BLaER1 (cell line): ENCODE measurements around the gene GOLGA2.
"Not testable (repeated sequence)": the region's sequence is repeated elsewhere in the genome, so short reads cannot be mapped to it uniquely, and the experiment has no call there.

Experiments
- H3K27ac ChIP-seq: shearing (Covaris generic); formaldehyde crosslinking; 2 replicates; pipeline ENCODE4 v1.8.1; 2022
- H3K27me3 ChIP-seq: shearing (Covaris generic); formaldehyde crosslinking; 2 replicates; pipeline ENCODE4 v1.8.1; 2022
- H3K36me3 ChIP-seq: shearing (Covaris generic); formaldehyde crosslinking; 2 replicates; pipeline ENCODE4 v1.8.1; 2022
- H3K4me1 ChIP-seq: shearing (Covaris generic); formaldehyde crosslinking; 2 replicates; pipeline ENCODE4 v1.8.1; 2022
- H3K4me2 ChIP-seq: shearing (Covaris generic); formaldehyde crosslinking; 2 replicates; pipeline ENCODE4 v1.8.1; 2022
- H3K4me3 ChIP-seq: shearing (Covaris generic); formaldehyde crosslinking; 2 replicates; pipeline ENCODE4 v1.8.1; 2022
- H3K9ac ChIP-seq: shearing (Covaris generic); formaldehyde crosslinking; 2 replicates; pipeline ENCODE4 v1.8.1; 2022
- H3K9me3 ChIP-seq: shearing (Covaris generic); formaldehyde crosslinking; 2 replicates; pipeline ENCODE4 v1.8.1; 2022
- H4K20me1 ChIP-seq: shearing (Covaris generic); formaldehyde crosslinking; 2 replicates; pipeline ENCODE4 v1.8.1; 2022
- Cebpa-rat ChIP-seq: shearing (Covaris generic); IDR thresholded peaks from 2 replicates; pipeline ENCODE4 v1.8.1; 2022

Gene GOLGA2

GRCh38 chr9:128293091-128293490 is 17.3 kb upstream of the GOLGA2 start:
- Histone ChIP-seq H3K27ac (no peak overlapping the region), H3K4me3 (no peak overlapping the region), H3K9ac (peak overlapping the region; percentile 26; the same call in 1 of the 2 replicates), H3K27me3 (no peaks in the 10 kb centered on the region), H4K20me1 (no peaks in the 10 kb centered on the region), H3K4me2 (peak overlapping the region; percentile 51), H3K36me3 (peaks cover 10% of the 10 kb centered on the region), H3K4me1 (peaks cover 33% of the 10 kb centered on the region), H3K9me3 (no peaks in the 10 kb centered on the region)
- TF ChIP-seq Cebpa-rat: no peak

DNA sequence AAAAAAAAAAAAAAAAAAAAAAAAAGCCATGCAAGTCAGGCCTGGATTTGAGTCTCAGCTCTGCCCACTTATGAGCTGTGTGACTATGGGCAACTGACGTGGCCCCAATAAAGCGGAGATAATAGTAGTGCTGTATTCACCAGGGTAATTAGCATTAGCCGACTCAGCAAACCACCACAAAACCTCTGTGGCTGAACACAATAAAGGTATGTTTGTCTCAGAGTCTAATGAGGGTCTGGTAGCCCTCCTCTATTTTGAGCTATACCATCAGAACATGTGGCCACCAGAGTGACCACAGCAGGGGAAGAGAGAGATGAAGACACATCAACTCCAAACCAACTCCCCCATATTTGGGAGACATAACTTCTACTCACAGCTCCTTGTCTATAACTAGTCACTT is 16.2 kb upstream of the GOLGA2 start:
- Histone ChIP-seq H3K27ac (no peak overlapping the region), H3K4me3 (no peak overlapping the region), H3K9ac (no peak overlapping the region), H3K36me3 (peaks cover 17% of the 10 kb centered on the region), H3K9me3 (no peaks in the 10 kb centered on the region), H3K4me2 (peak overlapping the region; percentile 51), H3K27me3 (no peaks in the 10 kb centered on the region), H3K4me1 (peaks cover 33% of the 10 kb centered on the region), H4K20me1 (no peaks in the 10 kb centered on the region)
- TF ChIP-seq Cebpa-rat: no peak

DNA sequence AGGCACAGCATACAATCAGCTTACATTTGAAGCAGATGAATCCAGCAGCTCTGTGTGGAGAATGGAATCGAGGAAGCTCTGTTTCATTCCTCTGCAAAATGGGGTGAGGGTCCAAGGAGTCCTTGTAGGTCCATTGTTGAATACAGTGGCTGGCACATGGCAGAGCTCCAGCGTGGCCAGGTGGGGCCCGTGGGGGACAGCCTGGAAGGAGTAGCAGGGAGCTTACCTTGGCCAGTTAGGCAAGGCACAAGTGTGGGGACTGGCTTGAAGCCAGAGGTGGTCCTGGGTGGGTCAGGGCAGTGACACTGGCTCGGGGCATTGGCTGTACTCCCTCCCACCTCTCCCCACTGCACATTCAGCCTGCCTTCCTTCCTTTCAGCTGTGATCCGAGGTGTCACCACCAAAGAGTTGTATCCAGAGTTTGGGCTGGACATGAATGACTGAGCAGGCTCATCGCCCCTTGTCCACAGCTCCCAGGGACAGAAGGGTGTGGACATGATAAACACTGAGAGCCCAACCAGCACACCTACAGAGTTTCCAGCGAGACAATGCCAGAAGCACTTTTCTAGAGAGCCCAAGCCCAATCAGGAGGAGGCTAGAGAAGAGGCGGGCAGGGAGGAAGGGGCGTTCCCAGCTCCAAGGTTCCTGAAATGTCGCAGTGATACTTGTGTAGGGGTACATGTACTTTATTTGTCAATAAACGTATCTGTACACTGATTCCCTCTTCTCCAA is 12.6 kb upstream of the GOLGA2 start:
- no peaks in the 10 kb centered on the region for H3K27me3 ChIP-seq
- no peaks in the 10 kb centered on the region for H3K9me3 ChIP-seq
- no peak overlapping the region for H3K4me3 ChIP-seq
- no peak for TF ChIP-seq Cebpa-rat
- peaks cover 33% of the 10 kb centered on the region for H3K36me3 ChIP-seq
- H3K4me1 ChIP-seq: peaks cover 32% of the 10 kb centered on the region
- no peaks in the 10 kb centered on the region for H4K20me1 ChIP-seq
- no peak overlapping the region for H3K27ac ChIP-seq
- no peak overlapping the region for H3K4me2 ChIP-seq
- H3K9ac ChIP-seq: no peak overlapping the region; the same call in 1 of the 2 replicates

DNA sequence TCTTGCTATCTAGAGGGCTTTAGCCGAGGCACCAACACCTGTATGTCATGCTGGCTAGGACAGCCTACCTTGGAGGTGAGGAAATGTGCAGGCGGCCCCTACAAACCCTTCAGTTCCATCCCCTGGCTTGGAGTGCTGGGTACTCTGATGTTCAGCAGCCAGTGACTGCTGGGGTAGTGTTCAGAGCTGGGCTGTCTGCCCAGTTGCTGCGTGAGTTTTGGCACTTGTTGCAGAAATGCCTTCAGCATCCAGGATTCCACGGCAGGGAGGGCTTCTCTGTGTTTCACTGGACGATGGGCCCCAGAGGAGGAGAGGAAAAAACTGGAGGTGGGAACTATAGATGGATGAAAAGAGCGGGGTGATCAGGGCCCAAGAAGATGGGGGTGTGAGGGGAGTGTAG is 10.6 kb upstream of the GOLGA2 start:
- Histone ChIP-seq H3K9me3 (no peaks in the 10 kb centered on the region), H3K4me1 (peaks cover 16% of the 10 kb centered on the region), H3K9ac (no peak overlapping the region), H3K4me3 (no peak overlapping the region), H3K36me3 (peaks cover 33% of the 10 kb centered on the region), H3K27me3 (no peaks in the 10 kb centered on the region), H3K4me2 (no peak overlapping the region), H4K20me1 (no peaks in the 10 kb centered on the region), H3K27ac (0 out of 2 replicates have a peak overlapping the region, but pooled peaks have one; percentile 22)
- no peak for TF ChIP-seq Cebpa-rat

DNA sequence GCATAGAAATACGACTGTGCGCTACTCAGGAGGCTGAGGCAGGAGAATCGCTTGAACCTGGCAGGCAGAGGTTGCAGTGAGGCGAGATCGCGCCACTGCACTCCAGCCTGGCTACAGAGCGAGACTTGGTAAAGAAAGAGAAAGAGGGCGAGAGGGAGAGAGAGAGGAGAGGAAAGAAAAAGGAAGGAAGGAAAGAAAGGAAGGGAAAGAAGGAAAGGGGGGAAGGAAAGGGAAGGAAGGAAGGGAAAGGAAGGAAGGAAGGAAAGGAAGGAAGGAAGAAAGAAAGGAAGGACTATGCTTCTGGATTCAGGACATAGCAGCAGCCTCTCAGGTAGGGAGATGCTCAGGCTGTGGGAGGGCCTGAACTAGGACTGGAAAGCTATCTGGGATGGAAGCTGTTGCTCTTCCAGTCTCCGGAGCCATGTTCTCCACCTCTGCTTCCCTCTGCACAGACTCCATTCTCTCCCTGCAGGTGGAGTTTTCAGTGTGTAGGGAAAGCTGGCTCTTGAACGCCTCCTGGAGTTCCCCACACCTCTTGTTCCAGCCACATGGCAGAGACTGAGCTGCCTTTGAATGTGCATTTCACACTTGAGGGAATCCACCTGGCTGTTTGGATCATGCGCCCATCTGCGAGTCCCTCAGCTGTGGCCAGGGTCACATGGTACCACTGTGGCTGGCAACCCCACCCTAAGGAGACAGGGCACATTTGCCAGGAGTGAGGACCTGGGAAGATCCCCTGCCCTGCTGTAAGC is 9.4 kb upstream of the GOLGA2 start:
- H3K9ac ChIP-seq: no peak overlapping the region
- H3K4me1 ChIP-seq: peaks cover 18% of the 10 kb centered on the region

DNA sequence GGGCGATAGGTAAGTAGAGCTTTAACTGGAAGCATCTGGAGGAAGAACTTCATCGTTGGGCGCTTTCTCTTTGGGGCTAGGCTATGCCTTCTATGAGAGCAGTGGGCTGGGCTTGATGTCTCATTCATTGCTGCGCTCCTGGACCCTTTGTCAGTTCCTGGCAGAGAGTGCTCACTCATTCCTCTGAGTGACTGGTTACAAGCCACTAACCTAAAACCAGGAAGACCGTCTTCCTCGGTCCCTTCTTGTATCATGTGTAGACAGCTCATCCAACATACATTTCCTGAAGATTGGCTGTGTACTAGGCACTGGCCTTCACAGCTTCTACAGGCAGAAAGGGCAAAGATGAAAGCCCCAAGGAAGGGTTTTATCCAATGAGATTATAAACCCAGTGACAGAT is 6.7 kb upstream of the GOLGA2 start:
- H3K4me3 ChIP-seq: no peak overlapping the region
- H3K9ac ChIP-seq: no peak overlapping the region
- TF ChIP-seq Cebpa-rat: no peak
- H3K36me3 ChIP-seq: peaks cover 20% of the 10 kb centered on the region
- H3K9me3 ChIP-seq: no peaks in the 10 kb centered on the region
- H3K27ac ChIP-seq: no peak overlapping the region
- H3K4me1 ChIP-seq: peaks cover 45% of the 10 kb centered on the region
- no peaks in the 10 kb centered on the region for H3K27me3 ChIP-seq
- H4K20me1 ChIP-seq: no peaks in the 10 kb centered on the region
- no peak overlapping the region for H3K4me2 ChIP-seq

More for the DNA sequence above, 9.4 kb upstream of the GOLGA2 start:
- H3K27me3 ChIP-seq: no peaks in the 10 kb centered on the region
- no peak for TF ChIP-seq Cebpa-rat
- peak overlapping the region; percentile 55 for H3K4me2 ChIP-seq
- no peaks in the 10 kb centered on the region for H4K20me1 ChIP-seq
- peak overlapping the region; percentile 58 for H3K27ac ChIP-seq
- no peaks in the 10 kb centered on the region for H3K9me3 ChIP-seq
- H3K36me3 ChIP-seq: peaks cover 33% of the 10 kb centered on the region
- no peak overlapping the region for H3K4me3 ChIP-seq

DNA sequence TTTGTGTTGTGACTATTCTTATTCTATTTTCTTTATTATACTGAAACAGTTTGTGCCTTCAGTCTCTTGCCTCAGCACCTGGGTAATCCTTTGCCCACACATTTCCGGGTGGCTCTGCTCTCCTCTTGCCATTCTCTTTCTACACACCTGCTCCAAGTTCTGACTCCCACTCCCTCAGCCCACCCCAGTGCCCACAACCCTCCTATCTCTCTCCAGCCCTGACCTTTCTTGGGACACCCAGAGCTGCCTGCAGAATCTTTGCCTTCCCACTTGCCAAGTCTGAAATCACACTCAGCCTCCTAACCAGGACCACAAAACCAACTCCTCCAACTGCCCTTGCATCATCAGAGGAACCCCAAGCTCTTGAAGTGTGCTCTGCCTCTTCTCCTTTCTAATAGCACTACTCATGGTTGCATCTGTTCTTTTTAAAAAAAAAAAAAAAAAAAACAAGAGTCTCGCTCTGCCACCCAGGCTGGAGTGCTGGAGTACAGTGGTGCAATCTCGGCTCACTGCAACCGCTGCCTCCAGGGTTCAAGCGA is 4.3 kb upstream of the GOLGA2 start:
- Histone ChIP-seq H3K4me2 (peak overlapping the region; percentile 100), H3K9ac (no peak overlapping the region), H4K20me1 (peaks cover 2% of the 10 kb centered on the region; the same call in 1 of the 2 replicates), H3K27me3 (no peaks in the 10 kb centered on the region), H3K4me1 (peaks cover 52% of the 10 kb centered on the region), H3K4me3 (no peak overlapping the region), H3K27ac (no peak overlapping the region), H3K9me3 (no peaks in the 10 kb centered on the region), H3K36me3 (no peaks in the 10 kb centered on the region)
- no peak for TF ChIP-seq Cebpa-rat

GRCh38 chr9:128279088-128280073 is 3.6 kb upstream of the GOLGA2 start:
- not testable (repeated sequence) for H3K9me3 ChIP-seq, H3K36me3 ChIP-seq, H4K20me1 ChIP-seq, H3K27me3 ChIP-seq
- Histone ChIP-seq H3K27ac (peak overlapping the region; percentile 69), H3K4me2 (peak overlapping the region; percentile 100), H3K4me3 (0 out of 2 replicates have a peak overlapping the region, but pooled peaks have one; percentile 5), H3K9ac (peak overlapping the region; percentile 57; the same call in 1 of the 2 replicates), H3K4me1 (peaks cover 52% of the 10 kb centered on the region)
